GM23248 (cell line): Measurements from ENCODE around the gene SGTA. TPM values are rescaled to one million over a fixed set of nuclear protein-coding genes. Genes with fewer than 3 reads are reported as not detected.

Experiments
- DNase-seq: peaks from one replicate; pipeline ENCODE4 v3.0.0-alpha.2; 2015
- H2AFZ ChIP-seq: fragments of 200-600 bp; sonication (generic); 2 replicates; pipeline ENCODE4 v1.6.1; 2016; ENCODE audit warnings: antibody characterized with exemption
- H3F3A ChIP-seq: fragments of 200-600 bp; sonication (generic); 2 replicates; pipeline ENCODE4 v1.6.1; 2016; ENCODE audit warnings: mild to moderate bottlenecking, antibody characterized with exemption, mixed run types; ENCODE audit not compliant: insufficient read depth
- H3K27ac ChIP-seq: fragments of 200-600 bp; sonication (generic); 2 replicates; pipeline ENCODE4 v1.5.1; 2016; ENCODE audit warnings: mild to moderate bottlenecking
- H3K27me3 ChIP-seq: fragments of 200-600 bp; sonication (generic); replicated peaks from 2 replicates; pipeline ENCODE4 v1.6.1; 2016; ENCODE audit warnings: mild to moderate bottlenecking; ENCODE audit not compliant: insufficient read depth
- H3K36me3 ChIP-seq: fragments of 200-600 bp; sonication (generic); 2 replicates; pipeline ENCODE4 v1.6.1; 2016; ENCODE audit warnings: low read depth, mild to moderate bottlenecking
- H3K4me1 ChIP-seq: fragments of 200-600 bp; sonication (generic); 2 replicates; pipeline ENCODE4 v1.6.1; 2016; ENCODE audit warnings: mild to moderate bottlenecking; ENCODE audit not compliant: insufficient read depth
- H3K4me2 ChIP-seq: fragments of 200-600 bp; sonication (generic); one replicate; pipeline ENCODE4 v1.6.1; 2016; ENCODE audit warnings: mild to moderate bottlenecking; ENCODE audit not compliant: unreplicated experiment
- H3K4me3 ChIP-seq: fragments of 200-600 bp; sonication (generic); 2 replicates; pipeline ENCODE4 v1.5.1; 2016; ENCODE audit warnings: mild to moderate bottlenecking
- H3K79me2 ChIP-seq: fragments of 200-600 bp; sonication (generic); 2 replicates; pipeline ENCODE4 v1.6.1; 2016; ENCODE audit warnings: mild to moderate bottlenecking; ENCODE audit not compliant: insufficient read depth
- H3K9ac ChIP-seq: fragments of 200-600 bp; sonication (generic); 2 replicates; pipeline ENCODE4 v1.6.1; 2016; ENCODE audit warnings: mild to moderate bottlenecking
- H3K9me2 ChIP-seq: fragments of 200-600 bp; sonication (generic); 2 replicates; pipeline ENCODE4 v1.6.1; 2016; ENCODE audit warnings: mixed run types, mild to moderate bottlenecking, moderate library complexity; ENCODE audit not compliant: insufficient read depth
- H3K9me3 ChIP-seq: fragments of 200-600 bp; sonication (generic); one replicate; pipeline ENCODE4 v1.6.1; 2017; ENCODE audit warnings: low read depth
- H4K20me1 ChIP-seq: fragments of 200-600 bp; sonication (generic); 2 replicates; pipeline ENCODE4 v1.6.0; 2016; ENCODE audit not compliant: insufficient read depth
- EZH2 ChIP-seq: fragments of 200-600 bp; sonication (generic); IDR thresholded peaks from 2 replicates; pipeline ENCODE4 v1.6.1; 2018; ENCODE audit warnings: antibody characterized with exemption, mild to moderate bottlenecking; ENCODE audit not compliant: insufficient read depth, poor library complexity, severe bottlenecking
- EZH2phosphoT487 ChIP-seq: fragments of 200-600 bp; sonication (generic); IDR thresholded peaks from 2 replicates; pipeline ENCODE4 v1.6.1; 2018; ENCODE audit warnings: antibody characterized with exemption, moderate library complexity, mild to moderate bottlenecking, low read depth; ENCODE audit not compliant: insufficient read depth
- WGBS, 2 experiments: methylation state at CpG; one replicate each; pipeline ENCODE4 v1.1.6; 2015 to 2017; ENCODE audit warnings: low lambda C conversion rate in 2 of 2, low coverage in 1 of 2; ENCODE audit errors: missing lambda C conversion rate in 2 of 2; 5-methylcytosine and 5-hydroxymethylcytosine counted together
- in situ Hi-C: fragments of 300-500 bp; cut with MboI; formaldehyde crosslinking; loops from 2 replicates; pipeline ENCODE4 v1.15.0; 2020
- polyA plus RNA-seq: library from polyadenylated mRNA; unstranded; fragments of >200 nt; fragmentation: Nextera tagmentation; extraction: Ambion mirVana; gene quantifications from 2 replicates; pipeline ENCODE4 v1.2.1, GENCODE V29; 2016
- total RNA-seq: library from RNA; depleted of rRNA; stranded (reverse); fragments of >200 nt; shearing (Covaris generic); gene quantifications from 2 replicates; pipeline ENCODE4 v1.2.3, GENCODE V29; 2014

Gene SGTA
- total and polyA plus RNA-seq, 2 experiments from 2014 or later = 57.5 to 66.2 TPM

GRCh38 chr19:2804156-2805004 is 21.3 kb upstream of the SGTA start:
- Histone ChIP-seq H3F3A (no peaks in the 10 kb centered on the region), H3K9me2 (no peaks in the 10 kb centered on the region), H3K9ac (no peak overlapping the region), H3K36me3 (no peaks in the 10 kb centered on the region; the same call in 1 of the 2 replicates), H3K4me1 (no peaks in the 10 kb centered on the region), H4K20me1 (no peaks in the 10 kb centered on the region), H3K27ac (no peak overlapping the region), H2AFZ (no peak overlapping the region), H3K4me3 (no peak overlapping the region), H3K9me3 (no peaks in the 10 kb centered on the region), H3K4me2 (no peak overlapping the region), H3K27me3 (no peaks in the 10 kb centered on the region), H3K79me2 (no peaks in the 10 kb centered on the region)
- 84 to 88% methylated on average over 26 to 27 of the region's 27 CpGs for WGBS, 2 experiments
- in situ Hi-C loops = no loop called here
- DNase-seq = no peak
- TF ChIP-seq EZH2 = no peak
- no peak for TF ChIP-seq EZH2phosphoT487

GRCh38 chr19:2803486-2804155 is 20.5 kb upstream of the SGTA start:
- in situ Hi-C loops = no loop called here
- H3K36me3 ChIP-seq = no peaks in the 10 kb centered on the region; the same call in 1 of the 2 replicates
- H3K79me2 ChIP-seq = no peaks in the 10 kb centered on the region
- H3K27ac ChIP-seq = no peak overlapping the region
- no peak for DNase-seq
- H3K4me1 ChIP-seq = no peaks in the 10 kb centered on the region
- H3K27me3 ChIP-seq = no peaks in the 10 kb centered on the region
- H4K20me1 ChIP-seq = no peaks in the 10 kb centered on the region
- no peak overlapping the region for H3K9ac ChIP-seq
- H3K4me2 ChIP-seq = no peak overlapping the region
- WGBS, 2 experiments = 92 to 93% methylated on average over 28 of the region's 29 CpGs
- no peak for TF ChIP-seq EZH2phosphoT487
- TF ChIP-seq EZH2 = no peak
- no peaks in the 10 kb centered on the region for H3K9me2 ChIP-seq
- no peak overlapping the region for H3K4me3 ChIP-seq
- H2AFZ ChIP-seq = no peak overlapping the region
- no peaks in the 10 kb centered on the region for H3F3A ChIP-seq
- no peaks in the 10 kb centered on the region for H3K9me3 ChIP-seq

- H3K79me2 ChIP-seq = no peaks in the 10 kb centered on the region
- no peaks in the 10 kb centered on the region for H3K27me3 ChIP-seq
- DNase-seq = no peak
- no peaks in the 10 kb centered on the region; the same call in 1 of the 2 replicates for H3K36me3 ChIP-seq
- H3K9me3 ChIP-seq = no peaks in the 10 kb centered on the region
- no peak overlapping the region for H2AFZ ChIP-seq
- no peak overlapping the region for H3K27ac ChIP-seq
- H3K9me2 ChIP-seq = no peaks in the 10 kb centered on the region
- H3K4me2 ChIP-seq = no peak overlapping the region
- H3K4me1 ChIP-seq = no peaks in the 10 kb centered on the region
- WGBS, 2 experiments = 96 to 97% methylated on average over 17 of the region's 17 CpGs
- no peak for TF ChIP-seq EZH2
- TF ChIP-seq EZH2phosphoT487 = no peak
- H3F3A ChIP-seq = no peaks in the 10 kb centered on the region
- H3K9ac ChIP-seq = no peak overlapping the region
- H3K4me3 ChIP-seq = no peak overlapping the region
- in situ Hi-C loops = no loop called here
- H4K20me1 ChIP-seq = no peaks in the 10 kb centered on the region
Measured at GRCh38 chr19:2802826-2803225, 19.8 kb upstream of the SGTA start.

GRCh38 chr19:2800506-2800905 is 17.4 kb upstream of the SGTA start:
- H3K27me3 ChIP-seq = no peaks in the 10 kb centered on the region
- H3K36me3 ChIP-seq = no peaks in the 10 kb centered on the region; the same call in 1 of the 2 replicates
- WGBS, 2 experiments = 92 to 97% methylated on average over 19 to 22 of the region's 22 CpGs
- no peaks in the 10 kb centered on the region for H3K79me2 ChIP-seq
- no peak overlapping the region for H2AFZ ChIP-seq
- no peaks in the 10 kb centered on the region for H3K9me3 ChIP-seq
- in situ Hi-C loops = no loop called here
- TF ChIP-seq EZH2 = no peak
- H3K9me2 ChIP-seq = no peaks in the 10 kb centered on the region
- no peaks in the 10 kb centered on the region for H3F3A ChIP-seq
- DNase-seq = no peak
- H3K9ac ChIP-seq = no peak overlapping the region
- H3K27ac ChIP-seq = no peak overlapping the region
- no peaks in the 10 kb centered on the region for H4K20me1 ChIP-seq
- no peak overlapping the region for H3K4me3 ChIP-seq
- no peak overlapping the region for H3K4me2 ChIP-seq
- H3K4me1 ChIP-seq = no peaks in the 10 kb centered on the region
